Thyroid gland (tissue), 4 donors: ENCODE data around the gene PSTPIP1. TPM values are rescaled to one million over a fixed set of nuclear protein-coding genes. Genes with fewer than 3 reads are reported as not detected.

Experiments used
- DNase-seq, 2 donors: peaks; one replicate each; pipeline ENCODE4 v3.0.0-alpha.2; 2019
- H3K27ac ChIP-seq, 3 donors: fragments of 200-600 bp; sonication (generic); 1 replicate in 2 of 3; 2 replicates in 1 of 3; pipeline ENCODE4 v1.5.1; 2016 to 2019; ENCODE audit warnings: mild to moderate bottlenecking in 1 of 3, moderate library complexity in 1 of 3
- H3K27me3 ChIP-seq: fragments of 200-600 bp; sonication (generic); one replicate; pipeline ENCODE4 v1.5.1; 2019
- H3K36me3 ChIP-seq, 2 donors: fragments of 200-600 bp; sonication (generic); one replicate each; pipeline ENCODE4 v1.5.1; 2016 to 2019
- H3K4me1 ChIP-seq, 2 donors: fragments of 200-600 bp; sonication (generic); one replicate each; pipeline ENCODE4 v1.5.1; 2017 to 2019
- H3K4me3 ChIP-seq, 3 donors: fragments of 200-600 bp; sonication (generic); replicated peaks in 1 of 3; 1 replicate in 2 of 3; 2 replicates in 1 of 3; pipeline ENCODE4 v1.5.1; 2016; ENCODE audit warnings: mild to moderate bottlenecking in 1 of 3
- H3K9me3 ChIP-seq: fragments of 200-600 bp; sonication (generic); one replicate; pipeline ENCODE4 v1.5.1; 2017
- CTCF ChIP-seq, 6 experiments: fragments of 200-600 bp in 3 of 6; fragments of 450-650 bp in 3 of 6; sonication (generic) in 3 of 6; IDR thresholded peaks; one replicate each; pipeline ENCODE4 v1.5.1; 2016 to 2019; ENCODE audit warnings: antibody characterized with exemption in 6 of 6, mild to moderate bottlenecking in 2 of 6, inconsistent platforms in 1 of 6, moderate library complexity in 1 of 6
- POLR2A ChIP-seq, 2 donors: fragments of 450-650 bp; IDR thresholded peaks; one replicate each; pipeline ENCODE4 v1.6.1; 2017; ENCODE audit warnings: antibody characterized with exemption in 2 of 2, mild to moderate bottlenecking in 2 of 2, moderate library complexity in 1 of 2
- WGBS, 2 donors: methylation state at CpG; one replicate each; pipeline ENCODE4 v1.1.5; 2017; 5-methylcytosine and 5-hydroxymethylcytosine counted together
- intact Hi-C: fragments of 100-400 bp; cut with DNase I; formaldehyde crosslinking; loops from one replicate; pipeline ENCODE4 v1.15.1; 2023
- total RNA-seq, 4 donors: library from RNA; depleted of rRNA; stranded (reverse); fragments of >200 nt; gene quantifications; one replicate each; pipeline ENCODE4 v1.2.3, GENCODE V29; 2016

Gene PSTPIP1
- total RNA-seq, 4 donors from 2014 or later: 1.4 to 6.9 (median 3.7) TPM

GRCh38 chr15:77014132-77015081 is 19.5 kb downstream of the PSTPIP1 start:
- no peak overlapping the region for H3K27ac ChIP-seq
- H3K4me3 ChIP-seq: no peak overlapping the region
- 76 to 84% methylated on average over 13 to 22 of the region's 23 CpGs for WGBS, 2 donors
- H3K9me3 ChIP-seq: no peaks in the 10 kb centered on the region
- no peaks in the 10 kb centered on the region for H3K27me3 ChIP-seq
- TF ChIP-seq POLR2A (IDR thresholded peaks at IDR 0.05) (no peak), CTCF (IDR thresholded peaks at IDR 0.05) (no peak)
- DNase-seq: no peak
- H3K4me1 ChIP-seq: no peaks in the 10 kb centered on the region
- intact Hi-C loops: no loop called here
- H3K36me3 ChIP-seq: no peaks in the 10 kb centered on the region

- Histone ChIP-seq H3K9me3 (no peaks in the 10 kb centered on the region), H3K27ac (no peak overlapping the region), H3K27me3 (no peaks in the 10 kb centered on the region), H3K36me3 (no peaks in the 10 kb centered on the region), H3K4me1 (no peaks in the 10 kb centered on the region), H3K4me3 (no peak overlapping the region)
- DNase-seq: no peak
- intact Hi-C loops: no loop called here
- TF ChIP-seq CTCF (IDR thresholded peaks at IDR 0.05) (no peak), POLR2A (IDR thresholded peaks at IDR 0.05) (no peak)
- 58 to 63% methylated on average over 12 to 17 of the region's 21 CpGs for WGBS, 2 donors
Measured at GRCh38 chr15:77015646-77016320, 20.9 kb downstream of the PSTPIP1 start.

GRCh38 chr15:77016321-77016695 is 21.4 kb downstream of the PSTPIP1 start:
- Histone ChIP-seq H3K36me3 (no peaks in the 10 kb centered on the region), H3K27ac (no peak overlapping the region), H3K4me3 (no peak overlapping the region), H3K27me3 (no peaks in the 10 kb centered on the region), H3K4me1 (no peaks in the 10 kb centered on the region), H3K9me3 (no peaks in the 10 kb centered on the region)
- TF ChIP-seq POLR2A (IDR thresholded peaks at IDR 0.05): no peak
- WGBS, 2 donors: 90 to 92% methylated on average over 3 of the region's 3 CpGs
- intact Hi-C loops: no loop called here
- DNase-seq: no peak

- WGBS, 2 donors: 96 to 100% methylated on average over 2 to 7 of the region's 7 CpGs
Measured at GRCh38 chr15:77017091-77017660, 22.2 kb downstream of the PSTPIP1 start.

More at GRCh38 chr15:77017091-77017660, 22.2 kb downstream of the PSTPIP1 start:
- intact Hi-C loops: no loop called here
- TF ChIP-seq POLR2A (IDR thresholded peaks at IDR 0.05) (no peak), CTCF (IDR thresholded peaks at IDR 0.05) (no peak)
- no peaks in the 10 kb centered on the region for H3K4me1 ChIP-seq
- H3K4me3 ChIP-seq: no peak overlapping the region
- no peaks in the 10 kb centered on the region for H3K9me3 ChIP-seq
- no peaks in the 10 kb centered on the region for H3K27me3 ChIP-seq
- H3K27ac ChIP-seq: no peak overlapping the region
- DNase-seq: no peak
- no peaks in the 10 kb centered on the region for H3K36me3 ChIP-seq
